SKM-1 treated with dmso at 0.1 percent for 144 hours (cell line): Measurements from ENCODE around the gene SOX2.

Experiments
- DNase-seq: peaks from one replicate; lab custom pipeline; 2025; ENCODE audit not compliant: unreplicated experiment; lab: John Stamatoyannopoulos, UW

The SOX2 gene

DNA sequence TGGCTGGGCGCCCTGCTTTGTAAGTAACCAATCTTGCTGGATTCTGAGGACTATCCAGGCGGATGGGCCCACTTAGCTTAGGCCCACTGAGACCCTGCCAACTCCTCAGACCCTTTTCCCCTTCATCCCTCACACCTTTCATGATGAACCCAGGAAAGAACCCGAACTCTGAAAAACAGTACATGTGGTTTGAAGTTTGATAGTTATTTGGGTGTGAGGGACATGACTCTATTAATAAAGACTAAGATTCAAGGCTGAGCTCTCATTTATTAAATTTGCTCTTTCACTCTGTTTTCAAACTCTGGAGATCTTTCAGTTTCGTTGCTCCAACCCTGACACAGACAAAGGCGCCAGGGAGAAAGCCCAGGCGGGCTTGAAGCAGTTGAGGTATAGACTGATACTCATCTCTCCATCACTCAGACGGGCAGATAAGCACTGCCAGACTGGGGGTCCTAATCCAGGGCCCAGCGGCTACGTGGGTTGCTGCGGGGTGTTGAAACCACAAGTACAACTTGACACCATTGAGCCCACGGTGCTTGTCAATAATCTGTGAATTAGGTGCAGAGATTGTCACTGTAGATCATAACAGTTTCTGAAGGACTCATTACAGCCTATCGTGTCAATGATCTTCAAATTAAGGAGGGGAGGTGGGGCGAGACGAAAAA, 7.2 kb upstream of the SOX2 start:
- DNase-seq = no peak

DNA sequence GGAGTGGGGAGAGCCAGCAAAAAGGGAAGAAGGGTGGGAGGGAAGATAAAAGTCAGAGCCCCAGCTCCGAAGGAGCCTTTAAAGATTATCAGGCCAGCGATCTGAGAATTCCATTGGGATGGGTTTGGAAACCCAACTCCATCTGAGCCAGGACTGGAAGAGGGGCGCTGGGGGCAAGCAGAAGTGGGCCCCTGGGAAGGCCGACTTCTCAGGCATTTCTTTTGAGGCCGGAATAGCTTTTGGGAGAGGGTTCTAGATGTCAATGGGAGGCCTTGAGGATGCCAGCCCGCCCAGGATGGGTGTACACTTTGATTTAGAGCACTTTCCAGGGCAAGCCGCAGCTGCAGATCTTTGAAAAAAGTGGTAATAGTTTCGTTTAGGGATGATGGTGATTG, 6.6 kb upstream of the SOX2 start:
- no peak for DNase-seq

DNA sequence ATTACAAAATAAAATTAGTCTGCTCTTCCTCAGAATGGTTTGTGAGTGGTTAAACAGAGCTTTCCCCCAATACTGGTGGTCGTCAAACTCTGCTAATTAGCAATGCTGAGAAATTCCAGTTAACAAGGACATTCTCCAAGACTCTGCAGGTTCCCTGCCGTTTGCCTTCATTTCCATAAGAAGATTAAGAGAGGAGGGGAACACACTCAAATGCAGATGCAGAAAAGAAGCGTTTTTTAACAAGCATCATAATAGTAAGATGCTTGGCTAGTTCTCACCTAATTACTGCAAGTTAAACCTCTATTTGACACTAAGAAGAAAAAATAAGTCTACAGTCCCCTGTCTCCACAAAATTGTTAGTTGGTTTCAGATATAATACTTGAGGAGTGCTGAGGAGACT, 3.7 kb upstream of the SOX2 start:
- DNase-seq = no peak

DNA sequence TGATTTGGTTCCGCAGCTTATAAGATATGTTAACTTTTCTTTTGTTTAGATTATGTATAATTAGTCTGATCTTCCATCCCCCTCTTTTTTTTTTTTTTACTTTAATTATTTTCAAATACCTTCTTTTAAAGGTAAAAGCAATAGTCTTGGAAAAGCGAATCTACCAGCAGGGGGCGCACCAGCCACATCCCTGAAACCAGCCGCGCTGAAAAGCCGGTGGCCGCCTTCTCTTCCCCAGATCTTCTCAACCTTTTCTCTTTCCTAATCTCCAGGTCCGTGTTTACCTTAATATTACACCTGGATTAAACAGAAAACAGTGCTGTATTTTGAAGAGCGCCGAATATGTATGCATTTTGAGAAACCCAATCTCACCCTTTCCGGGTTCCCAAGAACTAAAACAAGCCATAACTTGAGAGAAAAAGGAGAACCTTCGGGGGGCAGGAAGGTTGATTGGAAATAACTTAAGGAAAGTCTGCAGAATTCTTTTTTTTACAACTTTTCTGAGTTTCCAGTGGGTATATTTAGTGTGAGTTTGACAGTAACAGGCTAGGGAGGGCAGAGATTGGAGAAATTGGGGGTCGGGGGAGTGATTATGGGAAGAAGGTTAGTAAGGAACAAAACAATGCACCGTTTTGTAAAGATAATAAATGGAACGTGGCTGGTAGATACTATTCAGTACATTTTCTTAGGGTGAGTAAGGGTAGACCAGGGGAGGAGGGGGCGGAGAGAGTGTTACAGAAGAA, 2.0 kb upstream of the SOX2 start:
- DNase-seq = peak; percentile 42

DNA sequence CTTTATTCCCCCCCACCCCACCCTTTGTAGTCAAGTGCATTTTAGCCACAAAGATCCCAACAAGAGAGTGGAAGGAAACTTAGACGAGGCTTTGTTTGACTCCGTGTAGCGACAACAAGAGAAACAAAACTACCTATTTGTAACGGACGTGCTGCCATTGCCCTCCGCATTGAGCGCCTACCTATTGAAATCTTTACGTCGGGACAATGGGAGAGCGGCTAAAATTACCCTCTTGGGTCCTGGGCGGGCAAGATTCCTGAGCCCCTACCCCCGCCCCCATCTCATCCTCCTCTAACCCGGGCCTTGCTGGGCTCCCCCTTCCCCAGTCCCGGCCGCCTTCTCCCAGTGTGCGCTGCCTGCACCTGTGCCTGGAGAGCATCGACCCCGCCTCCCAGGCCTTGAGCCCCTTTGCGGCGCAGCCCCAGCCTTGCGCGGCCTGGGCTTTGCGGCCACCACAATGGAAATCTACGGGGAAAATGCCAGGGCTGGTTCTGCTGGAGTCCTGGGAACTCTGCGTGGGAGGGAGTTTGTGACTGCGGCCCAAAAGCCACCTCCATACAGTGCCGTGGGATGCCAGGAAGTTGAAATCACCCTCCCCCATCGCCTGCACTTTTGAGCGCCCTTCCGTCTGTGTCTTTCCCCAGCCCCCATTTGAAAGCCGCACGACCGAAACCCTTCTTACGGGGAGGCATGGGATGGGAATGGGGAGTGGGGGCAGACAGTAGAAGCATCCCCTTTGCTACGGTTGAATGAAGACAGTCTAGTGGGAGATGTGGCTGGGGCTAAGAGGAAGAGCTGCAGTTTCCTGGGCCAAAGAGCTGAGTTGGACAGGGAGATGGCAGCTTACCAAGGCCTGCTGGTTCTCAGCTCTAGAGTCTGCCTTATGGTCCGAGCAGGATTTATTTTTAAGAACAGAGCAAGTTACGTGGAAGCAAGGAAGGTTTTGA, 1.1 kb upstream of the SOX2 start:
- DNase-seq = no peak

DNA sequence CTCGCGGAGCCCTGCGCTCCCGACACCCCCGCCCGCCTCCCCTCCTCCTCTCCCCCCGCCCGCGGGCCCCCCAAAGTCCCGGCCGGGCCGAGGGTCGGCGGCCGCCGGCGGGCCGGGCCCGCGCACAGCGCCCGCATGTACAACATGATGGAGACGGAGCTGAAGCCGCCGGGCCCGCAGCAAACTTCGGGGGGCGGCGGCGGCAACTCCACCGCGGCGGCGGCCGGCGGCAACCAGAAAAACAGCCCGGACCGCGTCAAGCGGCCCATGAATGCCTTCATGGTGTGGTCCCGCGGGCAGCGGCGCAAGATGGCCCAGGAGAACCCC, 464 bp downstream of the SOX2 start:
- DNase-seq = no peak

DNA sequence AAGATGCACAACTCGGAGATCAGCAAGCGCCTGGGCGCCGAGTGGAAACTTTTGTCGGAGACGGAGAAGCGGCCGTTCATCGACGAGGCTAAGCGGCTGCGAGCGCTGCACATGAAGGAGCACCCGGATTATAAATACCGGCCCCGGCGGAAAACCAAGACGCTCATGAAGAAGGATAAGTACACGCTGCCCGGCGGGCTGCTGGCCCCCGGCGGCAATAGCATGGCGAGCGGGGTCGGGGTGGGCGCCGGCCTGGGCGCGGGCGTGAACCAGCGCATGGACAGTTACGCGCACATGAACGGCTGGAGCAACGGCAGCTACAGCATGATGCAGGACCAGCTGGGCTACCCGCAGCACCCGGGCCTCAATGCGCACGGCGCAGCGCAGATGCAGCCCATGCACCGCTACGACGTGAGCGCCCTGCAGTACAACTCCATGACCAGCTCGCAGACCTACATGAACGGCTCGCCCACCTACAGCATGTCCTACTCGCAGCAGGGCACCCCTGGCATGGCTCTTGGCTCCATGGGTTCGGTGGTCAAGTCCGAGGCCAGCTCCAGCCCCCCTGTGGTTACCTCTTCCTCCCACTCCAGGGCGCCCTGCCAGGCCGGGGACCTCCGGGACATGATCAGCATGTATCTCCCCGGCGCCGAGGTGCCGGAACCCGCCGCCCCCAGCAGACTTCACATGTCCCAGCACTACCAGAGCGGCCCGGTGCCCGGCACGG, 991 bp downstream of the SOX2 start:
- DNase-seq = no peak

DNA sequence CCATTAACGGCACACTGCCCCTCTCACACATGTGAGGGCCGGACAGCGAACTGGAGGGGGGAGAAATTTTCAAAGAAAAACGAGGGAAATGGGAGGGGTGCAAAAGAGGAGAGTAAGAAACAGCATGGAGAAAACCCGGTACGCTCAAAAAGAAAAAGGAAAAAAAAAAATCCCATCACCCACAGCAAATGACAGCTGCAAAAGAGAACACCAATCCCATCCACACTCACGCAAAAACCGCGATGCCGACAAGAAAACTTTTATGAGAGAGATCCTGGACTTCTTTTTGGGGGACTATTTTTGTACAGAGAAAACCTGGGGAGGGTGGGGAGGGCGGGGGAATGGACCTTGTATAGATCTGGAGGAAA, 1.5 kb downstream of the SOX2 start:
- DNase-seq = no peak

DNA sequence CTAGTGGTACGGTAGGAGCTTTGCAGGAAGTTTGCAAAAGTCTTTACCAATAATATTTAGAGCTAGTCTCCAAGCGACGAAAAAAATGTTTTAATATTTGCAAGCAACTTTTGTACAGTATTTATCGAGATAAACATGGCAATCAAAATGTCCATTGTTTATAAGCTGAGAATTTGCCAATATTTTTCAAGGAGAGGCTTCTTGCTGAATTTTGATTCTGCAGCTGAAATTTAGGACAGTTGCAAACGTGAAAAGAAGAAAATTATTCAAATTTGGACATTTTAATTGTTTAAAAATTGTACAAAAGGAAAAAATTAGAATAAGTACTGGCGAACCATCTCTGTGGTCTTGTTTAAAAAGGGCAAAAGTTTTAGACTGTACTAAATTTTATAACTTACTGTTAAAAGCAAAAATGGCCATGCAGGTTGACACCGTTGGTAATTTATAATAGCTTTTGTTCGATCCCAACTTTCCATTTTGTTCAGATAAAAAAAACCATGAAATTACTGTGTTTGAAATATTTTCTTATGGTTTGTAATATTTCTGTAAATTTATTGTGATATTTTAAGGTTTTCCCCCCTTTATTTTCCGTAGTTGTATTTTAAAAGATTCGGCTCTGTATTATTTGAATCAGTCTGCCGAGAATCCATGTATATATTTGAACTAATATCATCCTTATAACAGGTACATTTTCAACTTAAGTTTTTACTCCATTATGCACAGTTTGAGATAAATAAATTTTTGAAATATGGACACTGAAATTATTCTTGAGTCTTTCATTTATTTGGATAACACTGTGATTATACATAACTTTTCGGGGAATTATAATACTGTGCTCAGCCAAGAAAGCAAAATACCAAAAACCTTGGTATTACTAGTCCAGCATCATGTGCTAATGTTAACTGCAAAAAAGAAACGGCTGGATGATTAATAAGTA, 2.2 kb downstream of the SOX2 start:
- DNase-seq = no peak

DNA sequence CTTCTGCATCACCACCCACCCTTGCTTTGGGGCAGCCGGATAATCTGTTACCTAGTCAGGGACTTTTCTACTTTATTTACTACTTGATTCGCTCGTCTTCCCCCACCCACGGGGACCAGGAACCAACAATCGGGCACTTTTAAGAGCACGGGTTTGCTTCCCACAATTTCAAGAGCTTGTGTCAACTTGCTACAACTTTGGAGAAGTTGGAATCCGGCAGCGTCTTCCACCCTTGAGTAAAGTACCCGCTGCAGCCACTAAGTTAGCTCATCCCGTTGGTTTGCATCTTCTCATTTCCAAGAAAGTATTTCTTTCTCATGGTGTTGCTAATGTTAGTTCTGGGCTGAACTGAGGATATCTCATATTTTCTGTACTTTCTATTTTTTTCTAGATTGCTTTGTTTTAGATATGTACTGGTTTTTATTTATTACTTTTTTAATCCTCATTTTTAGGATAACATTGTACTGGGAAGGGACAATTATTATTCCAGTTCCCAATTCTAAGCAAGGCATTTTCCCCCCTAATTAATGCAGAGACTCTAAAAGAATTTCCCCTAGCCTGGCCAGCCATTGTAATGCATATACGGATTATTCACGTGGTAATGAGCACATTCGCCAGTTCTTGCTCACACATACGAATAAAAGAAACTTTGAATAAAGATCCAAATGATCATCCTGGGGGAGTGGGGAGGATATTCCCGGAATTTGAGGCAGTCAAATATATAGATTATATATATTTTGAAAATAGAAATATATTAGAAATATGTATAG, 4.0 kb downstream of the SOX2 start:
- no peak for DNase-seq

DNA sequence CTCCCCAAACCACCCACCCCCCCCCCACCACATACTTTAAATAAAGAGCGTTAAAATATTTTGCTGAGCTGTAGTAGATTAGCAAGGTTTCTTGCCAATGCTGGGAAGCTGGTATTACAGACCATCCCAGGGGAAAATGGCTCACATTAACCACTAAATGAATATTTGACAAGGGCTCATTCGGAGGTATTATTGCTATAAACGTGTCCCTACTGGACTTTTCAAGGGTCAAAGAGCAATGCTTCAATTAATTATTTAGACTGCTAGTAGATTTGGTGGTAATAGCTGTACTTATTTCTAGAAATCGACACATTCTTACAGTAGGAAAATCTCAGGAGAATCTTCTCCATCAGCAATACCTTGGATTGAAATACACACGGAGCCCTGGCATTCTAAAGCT, 5.2 kb downstream of the SOX2 start:
- DNase-seq = no peak

DNA sequence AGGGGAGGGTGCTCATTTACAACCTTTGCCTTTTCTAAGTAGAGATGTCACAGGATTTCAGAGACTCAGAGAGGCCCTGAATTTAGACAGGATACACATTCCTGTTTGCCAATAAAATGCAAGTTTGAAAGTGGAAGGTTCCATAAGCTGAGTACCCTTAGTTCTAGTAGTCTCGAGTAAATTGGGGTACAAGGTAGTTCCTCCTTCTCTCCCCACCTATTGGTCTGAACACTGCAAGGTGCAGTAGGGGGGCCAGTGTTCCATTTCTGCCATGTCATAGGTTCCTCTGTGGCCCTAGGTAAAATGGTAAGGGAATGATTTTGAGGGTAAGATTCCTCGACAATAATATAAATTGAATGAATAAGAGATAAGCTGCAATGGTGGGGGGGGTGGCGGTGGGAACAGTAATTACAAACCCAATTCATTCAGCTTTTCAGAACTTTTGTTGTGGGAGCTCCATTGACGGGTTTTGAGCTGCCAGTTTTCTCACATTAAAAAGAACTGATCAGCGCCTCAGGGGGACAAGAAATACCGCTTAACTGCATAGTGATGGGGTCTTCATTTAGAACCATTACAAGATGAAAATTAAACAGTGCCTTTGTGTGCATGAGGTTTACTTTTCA, 5.9 kb downstream of the SOX2 start:
- no peak for DNase-seq

DNA sequence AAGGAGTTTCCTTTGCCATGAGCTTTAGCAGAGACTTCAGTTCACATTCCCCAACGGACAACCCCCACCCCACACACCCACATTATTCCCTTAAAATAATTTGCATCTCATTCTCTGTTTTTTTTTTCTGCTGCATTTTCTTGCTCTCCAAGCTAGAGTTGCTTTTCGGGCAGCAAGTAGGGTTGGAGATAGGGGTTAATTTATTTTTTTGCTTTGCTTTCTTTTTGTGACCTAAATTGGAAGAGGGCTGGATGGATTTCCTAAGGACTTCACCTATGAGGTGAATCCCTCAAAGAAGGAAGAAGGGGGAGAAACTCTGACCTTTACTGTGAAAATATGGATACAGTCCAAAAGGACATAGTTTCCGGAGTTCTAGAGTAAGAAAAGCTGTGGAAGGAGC, 6.6 kb downstream of the SOX2 start:
- DNase-seq = no peak

DNA sequence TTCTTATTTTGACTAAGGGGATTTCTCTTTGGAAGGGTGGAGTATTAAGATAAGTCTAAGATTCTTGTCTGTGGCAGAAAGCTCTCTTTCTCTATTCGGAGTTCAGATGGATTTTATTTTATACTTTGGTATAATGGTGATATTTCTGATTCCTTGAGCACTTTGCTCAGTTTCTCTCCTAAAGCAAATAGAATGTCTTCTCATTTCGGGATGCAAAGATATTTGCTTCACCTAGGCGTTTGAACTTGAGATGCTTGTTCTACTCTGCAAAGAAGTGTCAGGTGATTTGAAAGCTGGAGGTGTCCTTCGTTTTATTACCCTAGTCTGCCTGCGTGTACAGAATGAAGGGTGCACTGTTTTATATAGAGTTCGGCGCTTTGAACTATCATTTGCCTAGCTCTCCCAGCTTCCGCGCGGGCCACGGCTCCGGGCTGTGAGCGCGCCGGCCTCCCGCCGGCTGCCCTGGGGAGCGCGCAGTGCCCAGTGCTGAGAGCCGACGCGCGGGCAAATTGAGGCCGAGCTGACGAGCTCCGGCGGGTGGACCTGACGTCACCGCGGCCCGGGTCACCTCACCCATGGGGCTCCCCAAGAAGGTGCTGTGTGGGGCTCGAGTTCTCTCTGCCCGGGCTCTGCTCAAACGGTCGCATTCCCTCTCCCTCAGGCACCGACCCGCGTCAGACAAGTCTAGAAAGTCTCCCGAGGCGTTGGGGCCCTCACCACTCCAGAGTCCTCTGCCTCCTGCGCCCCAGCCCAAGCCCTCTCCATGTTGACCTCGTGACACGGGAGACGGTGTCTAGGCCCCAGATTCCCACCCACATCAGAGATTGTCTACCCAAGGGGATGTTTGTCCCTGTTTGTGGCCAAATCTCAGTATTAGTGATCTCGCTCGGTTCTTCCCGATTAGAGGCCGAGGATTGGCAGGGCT, 7.5 kb downstream of the SOX2 start:
- DNase-seq = no peak

DNA sequence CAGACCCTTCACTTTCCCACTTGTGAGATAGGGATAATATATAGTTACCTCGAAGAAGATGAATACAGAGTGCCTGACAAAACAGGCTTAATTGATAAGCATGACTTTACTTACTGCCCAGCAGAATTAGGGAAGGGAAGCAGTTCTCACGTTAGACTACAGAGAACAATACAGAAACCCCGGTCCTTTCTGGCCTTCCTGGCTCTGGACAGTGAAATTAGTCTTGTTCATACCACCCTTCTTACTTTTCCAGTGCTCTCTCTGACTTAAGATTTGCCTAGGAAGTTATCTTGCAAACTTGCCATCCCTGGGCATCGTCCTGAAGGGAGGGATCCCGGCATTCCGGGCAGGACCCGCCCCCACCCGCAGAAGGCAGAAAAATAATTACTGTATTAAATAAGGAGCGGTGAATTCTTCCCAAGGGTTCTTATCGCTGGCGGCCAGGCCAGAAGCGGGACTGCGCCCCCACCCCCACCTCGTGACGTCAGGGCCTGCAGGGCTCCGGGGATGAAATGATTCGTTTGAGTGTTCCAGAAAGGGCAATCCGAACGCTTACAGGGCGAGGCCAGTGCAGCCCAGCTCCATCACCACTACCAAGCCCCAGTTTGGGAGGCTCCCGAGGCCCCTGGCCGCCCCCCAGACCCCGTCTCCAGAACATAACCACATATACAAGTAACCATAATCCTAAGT, 8.4 kb downstream of the SOX2 start:
- DNase-seq = no peak

DNA sequence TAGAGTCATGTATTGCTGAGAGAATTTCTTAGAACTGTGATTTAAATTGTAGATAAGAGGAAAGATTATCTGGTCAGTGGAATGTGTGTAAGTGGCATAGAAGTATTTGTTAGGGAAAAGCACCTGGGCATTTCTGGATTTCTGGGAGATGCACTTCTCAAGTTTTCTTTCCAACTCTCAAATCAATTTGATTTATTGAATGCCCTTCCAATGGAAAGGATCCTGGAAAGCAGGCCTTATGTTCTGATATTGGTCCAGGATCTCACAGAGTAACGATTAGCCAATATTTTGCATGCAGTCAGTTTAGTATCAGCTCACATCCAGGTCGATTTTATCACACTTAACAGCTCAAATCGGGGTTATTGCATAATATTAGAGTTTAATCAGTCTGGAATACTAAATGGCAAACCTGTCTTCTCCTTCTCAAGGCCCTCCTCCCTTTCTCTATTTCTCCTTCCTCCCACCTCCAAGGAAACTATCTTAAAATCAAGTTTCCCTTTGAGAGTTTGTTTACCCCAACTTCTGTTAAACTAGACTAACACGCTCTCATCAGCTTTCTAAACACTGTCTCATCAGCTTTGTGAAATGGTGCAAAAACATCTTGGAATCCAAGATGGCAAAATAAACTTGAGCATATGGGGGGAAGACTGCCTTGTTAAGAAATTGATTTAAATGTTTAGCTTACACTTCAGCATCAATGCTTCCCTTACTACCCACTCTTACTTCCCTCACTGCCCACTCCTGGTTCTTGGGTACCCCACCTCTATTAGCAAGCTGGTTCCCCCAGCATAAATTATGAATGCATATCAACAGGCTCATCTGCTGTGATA, 9.5 kb downstream of the SOX2 start:
- no peak for DNase-seq

DNA sequence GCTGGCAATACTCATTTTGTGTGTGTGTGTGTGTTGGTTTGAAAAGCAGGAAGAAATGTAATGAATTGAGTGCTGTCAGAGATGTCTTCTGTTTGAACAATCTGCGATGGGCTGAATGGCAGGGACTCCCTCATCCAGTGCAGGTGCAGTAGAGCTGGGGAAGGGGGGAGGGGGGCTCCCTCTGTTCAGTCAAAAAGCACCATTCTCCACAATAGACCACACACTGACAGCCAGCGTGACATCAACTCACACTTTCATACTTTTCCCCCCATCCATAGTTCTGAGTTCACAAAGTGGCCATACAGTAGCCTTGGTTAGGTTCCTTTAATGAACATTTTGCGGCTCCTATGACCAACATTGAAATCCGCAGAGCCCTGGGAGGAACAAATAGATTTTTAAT, 10.4 kb downstream of the SOX2 start:
- no peak for DNase-seq
